GM18867 (cell line): ENCODE data around the gene MAP6.

Experiments
- ATAC-seq: cut with Tn5 transposase; IDR thresholded peaks from one replicate; pipeline ENCODE4 v1.9.1; 2021; ENCODE audit warnings: mild to moderate bottlenecking, moderate library complexity; ENCODE audit not compliant: unreplicated experiment

The MAP6 gene

DNA sequence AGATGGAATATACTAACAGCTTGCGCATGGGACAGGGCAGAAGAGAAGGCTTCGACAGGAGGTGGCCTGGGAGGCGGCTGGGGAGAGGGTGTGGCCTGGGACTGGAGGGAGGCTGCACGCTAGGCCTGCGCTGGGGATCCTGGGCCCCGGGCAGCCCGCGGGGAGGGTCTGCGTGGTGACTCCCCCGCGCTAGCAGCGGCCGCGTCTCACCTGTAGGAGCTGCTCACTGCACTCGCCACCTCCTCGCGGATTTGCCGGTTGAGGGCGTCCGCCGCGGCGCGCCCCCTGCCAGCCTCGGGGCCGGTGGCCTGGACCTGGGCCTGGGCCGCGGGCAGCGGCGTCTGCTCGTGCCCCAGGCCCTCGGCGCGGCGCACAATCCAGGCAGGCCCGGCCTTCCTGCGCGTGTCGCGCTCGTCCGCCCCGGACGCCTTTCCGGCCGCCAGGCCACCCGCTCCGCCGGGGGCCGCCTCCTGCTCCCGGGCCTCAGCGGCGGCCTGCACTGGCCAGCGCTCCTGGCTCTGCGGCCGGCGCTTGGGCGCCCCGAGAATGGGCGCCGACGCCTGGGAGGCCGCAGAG is 1.5 kb downstream of the MAP6 start:
- ATAC-seq = no peak

DNA sequence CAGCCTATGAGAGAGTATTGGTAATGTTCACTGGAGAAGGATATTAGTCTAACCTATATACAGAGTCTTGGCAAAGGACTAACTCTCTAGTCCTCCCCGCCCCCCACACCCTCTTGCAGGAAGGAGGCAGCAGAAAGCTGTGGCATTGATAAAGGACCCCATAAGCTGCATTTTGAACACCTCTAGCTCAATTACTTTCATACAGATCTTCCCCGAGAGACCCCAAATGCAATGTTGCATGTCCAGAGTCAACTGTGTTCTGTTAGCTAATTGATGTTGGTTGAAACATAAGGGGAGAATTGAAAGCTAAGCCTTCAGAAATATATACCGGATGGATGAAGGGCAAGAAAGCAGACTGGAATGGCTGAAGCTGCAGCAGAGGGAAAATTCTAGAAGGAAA is 2.8 kb downstream of the MAP6 start:
- ATAC-seq = no peak

GRCh38 chr11:75665126-75665525 is 3.7 kb downstream of the MAP6 start:
- no peak for ATAC-seq

DNA sequence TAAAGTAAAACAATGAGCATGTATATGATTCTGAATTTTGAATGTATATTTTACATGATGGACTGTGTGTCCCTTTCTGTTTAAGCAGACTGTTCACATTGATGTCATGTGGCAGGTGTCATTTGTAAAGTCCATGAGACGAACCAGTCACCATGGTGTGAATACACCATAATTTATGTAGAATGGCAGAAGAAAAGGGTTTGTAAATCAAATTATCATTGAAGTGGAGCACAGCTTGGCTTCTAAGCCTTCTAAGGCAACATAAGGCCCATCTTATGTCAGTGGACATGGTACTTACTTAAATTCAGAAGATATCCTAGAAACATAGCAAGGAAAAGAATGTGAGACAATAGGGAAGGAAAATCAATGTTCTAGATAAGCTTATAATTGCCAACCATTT is 4.4 kb downstream of the MAP6 start:
- no peak for ATAC-seq

GRCh38 chr11:75663808-75664207 is 5.0 kb downstream of the MAP6 start:
- no peak for ATAC-seq

- ATAC-seq = no peak
Observed at GRCh38 chr11:75659836-75660235, 9.0 kb downstream of the MAP6 start.

DNA sequence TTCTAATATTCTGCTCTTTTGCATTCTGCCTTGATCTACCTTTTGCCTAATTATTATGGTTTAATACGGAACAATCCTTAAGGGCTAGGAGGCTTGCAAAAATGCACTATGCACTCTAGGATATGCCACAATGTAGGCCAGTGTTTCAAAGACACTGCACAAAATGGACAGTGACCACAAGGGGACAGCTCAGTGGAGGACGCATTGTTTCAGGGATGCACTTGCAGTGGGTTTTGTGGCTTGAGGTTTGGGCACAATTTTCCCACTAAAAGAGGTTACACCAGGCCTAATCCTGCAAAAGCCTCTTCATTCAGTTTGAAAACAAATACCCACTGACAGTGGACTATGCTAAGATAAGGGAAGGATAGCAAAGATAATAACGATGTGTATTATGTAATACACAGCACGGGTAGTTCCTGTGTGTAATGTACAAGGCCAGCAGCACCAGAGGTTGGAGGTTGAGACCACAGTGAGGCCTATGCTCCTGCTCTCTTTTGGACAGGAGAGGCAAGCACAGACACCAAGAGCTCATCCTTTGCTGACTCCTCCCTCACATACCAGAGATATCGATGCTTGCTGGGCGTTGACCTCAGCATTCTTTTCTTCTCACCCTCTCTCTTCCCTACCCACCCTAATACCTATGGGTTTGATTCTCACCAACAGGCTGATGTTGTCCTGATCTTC is 12.7 kb downstream of the MAP6 start:
- ATAC-seq = no peak

DNA sequence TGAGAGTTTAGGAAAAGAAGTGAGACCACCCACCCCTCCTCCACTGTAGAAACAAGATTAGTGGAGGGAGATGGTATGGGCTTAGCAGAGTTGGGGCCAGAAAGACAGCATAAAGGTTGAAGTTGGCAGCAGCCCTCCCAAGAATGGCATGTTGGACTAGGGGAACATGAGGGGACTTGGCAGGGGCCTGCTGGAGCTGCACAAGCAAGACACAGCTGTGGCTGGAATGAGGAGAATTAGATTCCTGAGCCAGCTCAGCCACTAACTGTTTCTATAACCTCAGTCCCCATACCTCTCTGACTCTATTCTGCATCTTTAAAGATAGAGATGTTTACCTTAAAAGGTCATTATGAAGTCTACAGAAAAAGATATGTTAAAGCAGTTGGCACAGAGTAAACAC is 13.2 kb downstream of the MAP6 start:
- ATAC-seq = no peak

DNA sequence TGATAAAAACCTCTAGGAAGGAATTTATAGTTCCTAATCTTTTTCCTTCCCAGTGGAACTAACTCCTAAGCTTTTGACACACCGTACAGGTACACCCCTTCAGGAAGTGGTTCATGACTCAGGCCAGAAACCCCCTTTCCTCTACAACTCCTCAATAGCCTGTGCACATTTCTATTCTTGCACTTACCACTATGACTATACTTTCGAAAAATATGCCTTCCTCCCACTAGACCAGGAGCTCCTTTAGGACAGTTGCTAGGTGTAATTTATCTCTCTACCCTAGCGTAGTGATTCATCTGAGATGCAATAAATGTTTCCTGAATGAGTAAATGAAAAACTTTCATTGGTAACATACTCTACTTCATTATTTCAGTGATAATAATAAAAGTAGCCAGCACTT is 14.5 kb downstream of the MAP6 start:
- no peak for ATAC-seq

GRCh38 chr11:75653532-75653931 is 15.3 kb downstream of the MAP6 start:
- ATAC-seq = no peak

GRCh38 chr11:75652936-75653335 is 15.9 kb downstream of the MAP6 start:
- no peak for ATAC-seq

DNA sequence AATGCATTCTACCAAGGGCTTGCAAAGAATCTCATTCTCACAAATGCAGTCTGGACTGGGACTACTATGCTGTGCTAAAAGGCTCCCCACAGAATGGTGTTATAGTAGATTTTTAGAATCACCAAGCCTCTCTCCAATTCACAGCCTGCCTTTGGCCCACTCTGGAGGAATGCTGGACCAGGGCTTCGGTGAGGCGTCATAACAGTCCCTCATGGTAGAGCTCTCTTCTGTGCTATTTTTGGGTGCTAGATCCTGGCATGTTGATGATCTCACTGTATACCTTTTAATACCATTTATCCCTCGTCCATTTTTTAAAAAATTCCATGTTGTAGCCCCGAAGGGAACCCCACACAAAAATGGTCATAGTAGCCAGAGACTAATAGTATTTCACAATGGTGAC is 17.6 kb downstream of the MAP6 start:
- ATAC-seq = no peak

DNA sequence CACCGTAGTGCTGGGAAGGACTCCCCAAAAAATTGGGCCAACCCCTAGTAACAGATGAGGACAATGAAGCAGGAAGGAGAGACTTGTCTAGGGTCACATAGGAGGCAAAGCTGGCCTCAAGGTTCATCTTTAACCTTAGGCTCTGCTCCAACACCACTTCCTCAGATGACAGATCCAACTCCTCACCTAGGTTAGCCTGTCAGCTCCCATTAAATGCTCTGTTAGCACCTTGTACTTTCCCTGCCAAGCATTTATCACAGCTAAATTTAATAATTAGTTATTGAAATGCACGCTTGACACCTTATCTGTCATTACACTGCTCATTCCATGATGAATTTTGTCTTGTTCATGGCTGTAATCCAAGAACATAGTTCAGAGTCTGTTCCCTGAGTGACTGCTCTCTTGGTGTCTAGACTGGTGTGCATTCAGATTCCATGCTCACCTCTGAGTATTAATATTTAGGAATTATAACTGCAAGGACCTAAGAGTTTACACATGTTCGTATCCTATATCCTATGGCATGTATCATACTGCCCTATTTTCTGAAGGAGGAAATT is 18.6 kb downstream of the MAP6 start:
- ATAC-seq = no peak

- no peak for ATAC-seq
Observed at GRCh38 chr11:75644946-75645345, 23.9 kb downstream of the MAP6 start.

GRCh38 chr11:75644370-75644769 is 24.5 kb downstream of the MAP6 start:
- ATAC-seq = no peak

DNA sequence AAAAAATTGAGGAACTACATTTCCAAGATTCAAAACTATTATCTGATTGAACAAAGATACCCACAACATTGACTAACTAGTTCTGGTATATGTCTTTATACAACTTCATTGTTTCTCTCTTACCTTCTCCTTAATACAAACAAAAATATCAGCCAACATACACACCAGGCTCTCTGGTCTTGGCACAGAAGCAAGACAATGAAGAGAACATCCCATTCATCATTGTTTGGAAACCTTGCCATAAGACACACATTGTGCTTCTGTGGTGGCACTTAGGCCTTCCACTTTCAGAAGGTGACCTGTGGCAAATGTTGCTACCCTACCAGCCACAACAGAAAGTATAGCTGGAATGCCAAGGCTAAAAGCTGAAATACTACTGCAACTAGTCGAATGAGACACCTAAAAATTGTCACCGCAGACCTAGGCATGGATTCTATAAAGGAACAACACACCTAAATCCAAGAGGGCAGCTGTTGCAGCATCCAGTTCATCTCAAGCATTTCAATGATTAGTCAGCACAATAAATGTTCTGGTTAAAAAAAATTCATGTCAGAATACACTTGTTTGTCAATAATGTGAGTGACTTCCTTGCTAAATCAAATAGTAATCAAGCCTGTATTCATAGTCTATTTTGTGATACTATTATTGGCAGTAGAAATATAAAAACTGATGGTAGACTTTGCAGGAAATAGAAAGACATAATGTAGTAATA is 26.3 kb downstream of the MAP6 start:
- no peak for ATAC-seq

- ATAC-seq = no peak
Observed at GRCh38 chr11:75639762-75640181, 29.1 kb downstream of the MAP6 start.

GRCh38 chr11:75637998-75638397 is 30.8 kb downstream of the MAP6 start:
- no peak for ATAC-seq

DNA sequence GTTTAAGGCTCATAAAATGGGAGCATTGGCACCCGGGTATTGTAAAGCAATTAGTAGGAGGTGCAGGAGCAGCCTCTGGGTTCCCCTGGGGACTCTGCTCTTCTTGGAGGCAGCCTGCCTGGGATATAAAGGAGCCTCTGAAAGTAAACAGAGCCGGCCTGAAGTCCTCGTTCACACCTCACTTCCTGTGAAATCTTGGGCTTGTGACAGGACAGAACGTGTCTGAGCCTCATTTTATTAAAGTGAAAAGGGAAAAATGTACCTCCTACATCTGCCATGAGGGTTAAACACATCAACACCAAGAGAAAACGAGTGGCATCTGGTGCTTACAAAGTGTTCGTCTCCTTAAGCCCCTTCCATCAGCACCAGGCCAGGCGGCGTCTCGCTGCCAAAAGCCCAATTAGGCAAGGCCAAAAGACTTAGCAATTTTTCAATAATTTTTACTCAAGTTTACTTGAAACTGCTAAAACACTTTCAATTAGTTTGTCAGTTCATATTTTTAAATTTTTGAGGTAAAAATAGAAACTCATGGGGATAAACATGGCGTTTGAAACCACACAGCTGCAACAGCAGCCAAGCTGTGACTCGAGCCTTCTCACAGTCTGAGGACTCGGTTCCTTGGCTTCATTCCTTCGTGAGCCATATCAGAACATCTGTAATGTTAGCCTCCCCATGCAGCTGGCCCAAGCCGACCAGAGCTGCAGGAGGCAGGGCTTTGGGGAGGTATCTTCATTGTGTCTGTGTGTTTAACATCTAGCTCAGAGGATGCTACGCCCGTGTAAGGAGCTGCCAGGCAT is 33.6 kb downstream of the MAP6 start:
- no peak for ATAC-seq

GRCh38 chr11:75633409-75634066 is 35.3 kb downstream of the MAP6 start:
- ATAC-seq = no peak

DNA sequence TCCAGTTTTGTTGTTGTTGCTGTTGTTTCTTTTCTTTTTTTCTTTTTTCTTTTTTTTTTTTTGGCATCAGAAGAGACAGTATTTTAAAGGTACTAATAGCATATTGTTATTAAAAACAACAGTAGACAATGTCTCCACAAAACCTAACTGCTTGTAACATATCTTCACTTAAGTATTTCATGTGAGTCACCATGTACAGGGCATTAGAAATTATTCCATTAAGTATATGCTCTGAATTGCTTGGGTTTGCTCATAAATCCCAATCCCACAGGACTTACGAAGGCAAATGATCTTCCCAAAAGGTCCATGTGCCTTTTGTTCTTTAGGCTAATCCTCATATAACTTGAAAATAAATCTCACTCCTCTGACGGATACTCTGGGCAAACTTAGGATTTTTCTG is 35.9 kb downstream of the MAP6 start:
- ATAC-seq = no peak
